Hepatocyte (in vitro differentiated cells): ENCODE measurements around the gene NLRP7. TPM values are rescaled to one million over a fixed set of nuclear protein-coding genes. Genes with fewer than 3 reads are reported as not detected.
"Not testable (repeated sequence)": the region's sequence is repeated elsewhere in the genome, so short reads cannot be mapped to it uniquely, and the experiment has no call there.

Experiments
- DNase-seq: peaks from one replicate; pipeline ENCODE4 v3.0.0-alpha.2; 2016; ENCODE audit warnings: low spot score
- H2AFZ ChIP-seq: fragments of 200-600 bp; sonication (generic); 2 replicates; pipeline ENCODE4 v1.6.0; 2016; ENCODE audit warnings: antibody characterized with exemption, mild to moderate bottlenecking
- H3K27ac ChIP-seq: fragments of 200-600 bp; sonication (generic); 2 replicates; pipeline ENCODE4 v1.5.1; 2016; ENCODE audit warnings: mild to moderate bottlenecking
- H3K27me3 ChIP-seq: fragments of 200-600 bp; sonication (generic); 2 replicates; pipeline ENCODE4 v1.6.1; 2016
- H3K36me3 ChIP-seq: fragments of 200-600 bp; sonication (generic); replicated peaks from 2 replicates; pipeline ENCODE4 v1.5.1; 2016; ENCODE audit warnings: low read depth; ENCODE audit not compliant: insufficient read depth
- H3K4me1 ChIP-seq: fragments of 200-600 bp; sonication (generic); 2 replicates; pipeline ENCODE4 v1.5.1; 2016; ENCODE audit warnings: mild to moderate bottlenecking, moderate library complexity; ENCODE audit not compliant: insufficient read depth
- H3K4me2 ChIP-seq: fragments of 200-600 bp; sonication (generic); 2 replicates; pipeline ENCODE4 v1.6.0; 2016
- H3K4me3 ChIP-seq: fragments of 200-600 bp; sonication (generic); 2 replicates; pipeline ENCODE4 v1.5.1; 2016; ENCODE audit warnings: mild to moderate bottlenecking
- H3K79me2 ChIP-seq: fragments of 200-600 bp; sonication (generic); 2 replicates; pipeline ENCODE4 v1.6.0; 2017; ENCODE audit warnings: mild to moderate bottlenecking
- H3K9me2 ChIP-seq: fragments of 200-600 bp; sonication (generic); replicated peaks from 2 replicates; pipeline ENCODE4 v1.6.0; 2017; ENCODE audit warnings: mild to moderate bottlenecking; ENCODE audit not compliant: insufficient read depth
- H3K9me3 ChIP-seq: fragments of 200-600 bp; sonication (generic); 2 replicates; pipeline ENCODE4 v1.5.1; 2016; ENCODE audit warnings: low read depth, mild to moderate bottlenecking
- H4K20me1 ChIP-seq: fragments of 200-600 bp; sonication (generic); 2 replicates; pipeline ENCODE4 v1.6.0; 2016; ENCODE audit warnings: mild to moderate bottlenecking; ENCODE audit not compliant: insufficient read depth, poor library complexity, severe bottlenecking
- CTCF ChIP-seq: fragments of 200-600 bp; sonication (generic); IDR thresholded peaks from 2 replicates; pipeline ENCODE4 v1.5.1; 2016; ENCODE audit warnings: antibody characterized with exemption, mild to moderate bottlenecking; ENCODE audit not compliant: poor library complexity
- EZH2 ChIP-seq: fragments of 200-600 bp; sonication (generic); IDR thresholded peaks from 2 replicates; pipeline ENCODE4 v1.6.1; 2016; ENCODE audit warnings: antibody characterized with exemption, mild to moderate bottlenecking, borderline replicate concordance
- EZH2phosphoT487 ChIP-seq: fragments of 200-600 bp; sonication (generic); IDR thresholded peaks from one replicate; pipeline ENCODE4 v1.6.1; 2018; ENCODE audit warnings: antibody characterized with exemption, mild to moderate bottlenecking, low read depth, moderate library complexity; ENCODE audit not compliant: unreplicated experiment, severe bottlenecking
- WGBS: methylation state at CpG from one replicate; pipeline ENCODE4 v1.1.6; 2016; ENCODE audit warnings: low lambda C conversion rate; ENCODE audit errors: missing lambda C conversion rate; 5-methylcytosine and 5-hydroxymethylcytosine counted together
- polyA plus RNA-seq: library from polyadenylated mRNA; unstranded; fragments of >200 nt; fragmentation: Nextera tagmentation; extraction: Ambion mirVana; gene quantifications from 2 replicates; pipeline ENCODE4 v1.2.1, GENCODE V29; 2016
- total RNA-seq: library from RNA; depleted of rRNA; stranded (reverse); fragments of >200 nt; gene quantifications from 2 replicates; pipeline ENCODE4 v1.2.3, GENCODE V29; 2014

The NLRP7 gene
- total and polyA plus RNA-seq, 2 experiments from 2014 or later: not detected

GRCh38 chr19:54949412-54949811 lies 2.1 kb upstream of the NLRP7 start:
- H3K4me1 ChIP-seq: no peaks in the 10 kb centered on the region
- no peaks in the 10 kb centered on the region for H3K36me3 ChIP-seq
- no peaks in the 10 kb centered on the region for H3K27me3 ChIP-seq
- no peaks in the 10 kb centered on the region for H3K9me2 ChIP-seq
- no peak overlapping the region for H3K4me3 ChIP-seq
- TF ChIP-seq EZH2phosphoT487 (no peak), CTCF (no peak), EZH2 (no peak)
- no peaks in the 10 kb centered on the region for H3K79me2 ChIP-seq
- H3K9me3 ChIP-seq: no peaks in the 10 kb centered on the region
- no peaks in the 10 kb centered on the region for H4K20me1 ChIP-seq
- no peak for DNase-seq
- 73% methylated on average over 2 of the region's 2 CpGs for WGBS
- no peak overlapping the region for H3K4me2 ChIP-seq
- no peak overlapping the region for H3K27ac ChIP-seq
- H2AFZ ChIP-seq: no peak overlapping the region

- not testable (repeated sequence) for H3K4me3 ChIP-seq, H3K36me3 ChIP-seq, H3K27me3 ChIP-seq, H3K9me3 ChIP-seq, H3K4me2 ChIP-seq, H3K79me2 ChIP-seq, DNase-seq, H4K20me1 ChIP-seq, H3K9me2 ChIP-seq, H2AFZ ChIP-seq, H3K27ac ChIP-seq, H3K4me1 ChIP-seq
- WGBS: 23% methylated on average over 11 of the region's 11 CpGs
Observed at GRCh38 chr19:54943772-54944361, 3.5 kb downstream of the NLRP7 start.

- not testable (repeated sequence) for H3K79me2 ChIP-seq, H3K9me3 ChIP-seq, DNase-seq, H4K20me1 ChIP-seq, H3K9me2 ChIP-seq, H3K4me3 ChIP-seq, H3K36me3 ChIP-seq, H3K4me1 ChIP-seq, H3K27ac ChIP-seq, H3K4me2 ChIP-seq, H2AFZ ChIP-seq, H3K27me3 ChIP-seq
- 83% methylated on average over 9 of the region's 28 CpGs for WGBS
Observed at GRCh38 chr19:54939538-54939937, 7.8 kb downstream of the NLRP7 start.

- Histone ChIP-seq H3K9me2 (no peaks in the 10 kb centered on the region), H3K9me3 (no peaks in the 10 kb centered on the region), H3K27ac (no peak overlapping the region), H3K4me1 (no peaks in the 10 kb centered on the region), H4K20me1 (no peaks in the 10 kb centered on the region), H3K4me2 (no peak overlapping the region), H3K27me3 (no peaks in the 10 kb centered on the region), H3K4me3 (no peak overlapping the region), H3K36me3 (no peaks in the 10 kb centered on the region), H3K79me2 (no peaks in the 10 kb centered on the region), H2AFZ (no peak overlapping the region)
- 89% methylated on average over 11 of the region's 11 CpGs for WGBS
- DNase-seq: no peak
- TF ChIP-seq EZH2 (no peak), EZH2phosphoT487 (no peak), CTCF (no peak)
Observed at GRCh38 chr19:54938906-54939305, 8.4 kb downstream of the NLRP7 start.
